Measurements from ENCODE around the gene PGBD5.

GRCh38 chr1:230280054-230280795 is 145.9 kb downstream of the PGBD5 start:
- TF ChIP-seq CTCF (IDR thresholded peaks at IDR 0.05; ENCODE audit: low read depth, low read length) (no peak), EZH2phosphoT487 (IDR thresholded peaks at IDR 0.05; ENCODE audit: low read depth) (no peak)
